ENCODE results near the gene FGFR2.
"Not testable (repeated sequence)": the region's sequence is repeated elsewhere in the genome, so short reads cannot be mapped to it uniquely, and the experiment has no call there.

FGFR2 gene

GRCh38 chr10:121524157-121524817 is 74.0 kb downstream of the FGFR2 start:
- DNase-seq (ENCODE audit: low read depth): no peak

GRCh38 chr10:121522831-121523230 is 75.4 kb downstream of the FGFR2 start:
- DNase-seq (ENCODE audit: low read depth): no peak

- no peak for DNase-seq (ENCODE audit: low read depth)
Measured at GRCh38 chr10:121521794-121522556, 76.3 kb downstream of the FGFR2 start.

GRCh38 chr10:121520526-121520925 is 77.7 kb downstream of the FGFR2 start:
- not testable (repeated sequence) for DNase-seq (ENCODE audit: low read depth)

DNA sequence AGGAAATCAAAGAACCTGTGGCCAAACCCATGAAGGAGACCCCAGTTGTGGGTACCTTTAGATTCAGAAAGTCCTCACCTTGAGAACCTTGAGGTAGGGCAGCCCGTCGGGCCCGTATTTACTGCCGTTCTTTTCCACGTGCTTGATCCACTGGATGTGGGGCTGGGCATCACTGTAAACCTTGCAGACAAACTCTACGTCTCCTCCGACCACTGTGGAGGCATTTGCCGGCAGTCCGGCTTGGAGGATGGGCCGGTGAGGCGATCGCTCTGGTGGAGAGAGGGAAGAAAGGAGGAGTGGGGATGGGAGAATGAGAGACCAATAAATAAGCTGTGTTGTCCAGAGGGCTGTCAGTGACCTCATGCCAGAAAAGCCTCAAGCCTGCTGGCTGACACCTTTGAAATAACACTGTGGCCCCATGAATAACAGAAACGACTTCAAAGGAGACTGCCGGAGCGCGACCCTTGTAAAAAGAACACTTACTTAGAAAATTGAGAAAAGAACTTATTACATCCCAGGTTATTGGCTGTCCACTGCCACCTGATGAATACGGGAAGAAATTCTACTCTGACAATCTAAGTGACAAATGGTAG is 78.2 kb downstream of the FGFR2 start:
- DNase-seq (ENCODE audit: low read depth): no peak

DNA sequence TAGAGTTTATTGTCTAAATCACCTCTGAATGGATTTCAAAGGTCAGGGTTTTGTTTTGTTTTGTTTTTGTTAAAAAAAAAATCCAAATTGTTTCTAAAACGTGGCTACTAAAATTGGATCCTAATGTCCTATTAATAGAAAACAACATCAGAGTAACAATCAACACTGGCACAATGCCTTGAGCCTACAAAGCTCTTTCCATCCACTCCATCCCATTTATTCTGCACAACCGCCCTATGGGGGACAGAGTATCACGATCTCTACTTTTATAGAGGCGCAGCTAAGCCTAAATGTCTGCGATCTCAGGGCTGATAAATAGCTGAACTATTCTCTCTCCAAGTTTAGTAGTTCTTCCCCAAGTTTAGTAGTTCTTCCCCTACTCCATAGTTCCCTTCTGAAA is 78.8 kb downstream of the FGFR2 start:
- no peak for DNase-seq (ENCODE audit: low read depth)

DNA sequence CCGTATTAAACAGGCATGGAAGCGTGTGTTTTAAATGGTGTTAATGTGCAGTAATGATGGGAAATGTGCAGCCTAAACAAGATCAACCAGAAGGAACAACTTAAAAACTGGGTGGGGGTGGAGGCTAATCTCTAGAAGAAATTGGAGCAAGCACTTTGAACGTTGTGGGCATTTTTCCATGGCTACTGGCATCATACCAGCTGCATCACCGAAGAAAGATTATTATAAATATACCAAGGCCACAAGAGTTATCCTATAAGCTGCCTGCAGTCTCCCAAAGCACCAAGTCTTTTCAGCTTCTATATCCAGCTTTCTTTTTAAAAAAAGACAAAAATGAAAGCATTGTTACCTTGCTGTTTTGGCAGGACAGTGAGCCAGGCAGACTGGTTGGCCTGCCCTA is 79.9 kb downstream of the FGFR2 start:
- no peak for DNase-seq (ENCODE audit: low read depth)

- DNase-seq (ENCODE audit: low read depth): no peak
Measured at GRCh38 chr10:121516093-121516865, 82.0 kb downstream of the FGFR2 start.

GRCh38 chr10:121514141-121514865 is 83.9 kb downstream of the FGFR2 start:
- no peak for DNase-seq (ENCODE audit: low read depth)

DNA sequence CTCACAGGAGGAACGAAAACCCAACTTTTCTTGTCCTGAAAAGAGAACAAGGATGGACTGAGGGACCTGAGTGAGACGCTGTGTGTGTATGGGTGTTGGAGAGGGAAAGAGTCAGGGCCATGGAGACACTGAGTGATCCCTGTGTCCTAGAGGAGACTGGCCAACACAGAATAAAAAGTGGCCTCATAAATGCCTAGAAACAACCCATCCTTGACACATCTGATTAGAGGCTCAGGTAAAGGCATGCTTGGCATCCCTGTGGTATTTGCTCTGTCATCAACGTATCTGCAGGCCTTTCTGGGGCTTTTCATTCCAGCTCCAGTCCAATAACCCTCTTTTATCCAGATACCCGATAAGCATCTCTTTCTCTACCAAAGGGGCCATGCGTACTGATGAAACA is 86.3 kb downstream of the FGFR2 start:
- no peak for DNase-seq (ENCODE audit: low read depth)

GRCh38 chr10:121511460-121511859 is 86.8 kb downstream of the FGFR2 start:
- no peak for DNase-seq (ENCODE audit: low read depth)

DNA sequence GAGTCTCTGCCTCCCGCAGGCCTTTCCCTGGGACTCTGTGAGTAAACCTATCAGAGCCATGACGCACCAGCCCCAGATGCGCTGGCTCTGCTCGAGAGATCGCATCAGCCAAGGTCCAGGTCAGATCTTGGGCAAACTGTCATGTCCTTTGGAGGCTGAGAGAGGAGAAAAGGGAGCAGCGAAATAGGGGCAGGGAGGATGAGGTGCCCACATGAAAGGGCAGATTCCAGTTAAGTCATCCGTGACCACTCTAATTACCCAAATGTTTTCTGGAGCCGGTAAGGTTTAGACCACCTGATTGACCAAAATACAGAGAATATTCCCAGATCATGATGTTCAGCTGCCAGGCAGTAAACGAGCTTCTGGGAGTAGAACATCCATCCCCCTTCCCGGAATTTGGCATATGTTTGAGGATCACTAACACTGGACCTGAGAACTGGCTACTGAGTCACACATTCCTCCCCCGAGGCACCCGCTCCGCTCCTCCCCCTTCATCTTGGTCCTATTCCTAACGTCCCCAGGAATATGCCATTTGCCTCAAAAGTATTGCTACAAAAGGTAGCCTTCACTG is 88.0 kb downstream of the FGFR2 start:
- no peak for DNase-seq (ENCODE audit: low read depth)

DNA sequence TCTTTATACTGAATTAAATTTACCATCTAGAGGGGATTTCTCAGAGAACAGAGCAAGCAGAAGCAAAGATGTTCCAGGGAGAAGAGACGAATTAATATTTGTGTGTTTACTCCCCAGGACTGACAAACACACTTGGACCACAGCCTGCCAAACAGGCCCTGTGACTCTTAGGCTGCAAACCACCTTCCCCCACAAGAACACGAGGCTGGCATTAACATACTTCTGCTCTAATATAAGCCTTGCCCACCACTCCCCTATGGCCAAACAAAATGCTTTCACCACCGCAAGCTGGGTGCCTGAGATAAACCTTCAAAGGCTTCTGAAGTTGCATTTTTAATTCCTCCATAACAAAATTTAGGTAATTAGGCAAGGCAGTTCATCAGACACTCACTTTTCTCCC is 88.4 kb downstream of the FGFR2 start:
- DNase-seq (ENCODE audit: low read depth): no peak

DNA sequence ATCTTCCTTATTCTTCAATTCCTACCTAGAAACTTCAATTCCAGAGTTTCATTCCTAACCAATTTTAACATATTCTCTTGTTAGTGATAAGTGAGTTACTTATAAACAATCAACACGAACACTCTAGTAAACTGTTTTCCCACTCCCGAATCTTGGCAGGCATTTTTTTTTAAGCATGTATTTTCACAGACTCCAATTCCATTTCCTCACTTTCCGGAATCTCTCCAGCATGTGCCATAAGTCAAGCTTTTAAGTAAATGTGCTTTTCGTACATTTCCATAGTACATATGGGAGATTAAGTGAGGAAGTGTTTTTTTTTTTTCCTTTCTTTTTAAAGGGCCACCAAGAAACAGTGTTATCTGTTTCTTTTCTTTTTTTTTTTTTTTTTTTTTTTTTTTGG is 89.1 kb downstream of the FGFR2 start:
- DNase-seq (ENCODE audit: low read depth): no peak

GRCh38 chr10:121503587-121504051 is 94.6 kb downstream of the FGFR2 start:
- DNase-seq (ENCODE audit: low read depth): no peak

- no peak for DNase-seq (ENCODE audit: low read depth)
Measured at GRCh38 chr10:121501796-121502195, 96.4 kb downstream of the FGFR2 start.

GRCh38 chr10:121500701-121501332 is 97.4 kb downstream of the FGFR2 start:
- DNase-seq (ENCODE audit: low read depth): no peak

DNA sequence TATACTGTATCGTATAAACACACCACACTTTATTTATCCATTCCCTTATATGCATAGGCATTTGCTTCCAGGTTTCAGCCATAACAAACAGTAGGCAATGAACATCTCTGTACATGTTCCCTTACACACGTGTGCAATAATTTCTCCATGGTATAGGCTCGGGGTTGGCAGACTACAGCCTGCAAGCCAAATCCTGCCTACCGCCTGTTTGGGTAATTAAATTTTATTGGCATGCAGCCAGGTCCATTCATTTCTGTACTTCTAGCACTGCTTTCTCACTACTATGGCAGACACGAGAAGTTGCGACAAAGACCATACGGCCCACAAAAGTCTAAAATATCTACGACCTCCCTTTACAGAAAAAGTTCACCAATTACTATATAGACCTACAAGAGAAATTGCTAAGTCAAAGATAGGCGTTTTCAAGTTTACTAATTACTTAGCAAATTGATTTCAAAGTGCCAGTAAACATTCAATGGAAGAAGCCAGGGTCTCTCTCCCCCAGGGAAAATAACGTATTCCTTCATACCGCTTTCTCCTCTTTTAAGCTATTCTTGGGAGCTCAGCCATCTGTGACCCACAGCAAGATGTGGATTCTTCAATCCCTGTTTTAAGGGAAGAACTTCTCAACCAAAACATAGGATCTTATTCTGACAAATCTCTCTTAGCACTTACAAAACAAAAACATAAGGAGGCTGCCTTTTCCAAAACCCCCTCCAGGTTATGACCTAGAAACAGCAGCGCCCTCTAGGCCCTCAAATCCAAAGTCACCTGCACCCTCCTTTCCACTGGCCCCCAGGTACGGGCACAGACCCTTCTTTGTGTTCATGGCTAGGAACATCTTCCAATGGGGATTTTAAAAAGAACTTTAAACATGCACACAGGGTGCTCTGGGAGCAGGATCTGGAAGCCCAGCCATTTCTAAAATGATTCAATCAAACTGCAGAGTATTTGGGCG is 100.5 kb downstream of the FGFR2 start:
- no peak for DNase-seq (ENCODE audit: low read depth)

DNA sequence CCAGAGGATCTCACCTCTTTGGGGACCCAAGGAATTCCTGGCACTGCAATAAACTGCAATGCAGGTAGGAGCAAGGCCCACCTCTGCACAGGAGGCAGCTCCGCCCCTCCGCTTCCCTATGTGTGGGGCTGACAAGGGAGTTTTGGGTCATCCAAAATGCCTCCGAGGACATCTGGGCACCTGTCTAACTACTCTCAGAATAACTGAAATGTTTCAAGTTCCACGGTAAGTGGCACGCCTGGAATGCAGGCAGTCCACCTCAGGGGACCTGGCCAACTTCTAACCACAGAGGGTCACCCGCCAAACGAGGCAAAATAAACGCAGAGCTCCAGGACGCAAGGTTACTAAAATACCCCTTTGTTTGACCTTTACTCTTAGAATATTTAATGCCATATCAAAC is 102.5 kb downstream of the FGFR2 start:
- no peak for DNase-seq (ENCODE audit: low read depth)

- DNase-seq (ENCODE audit: low read depth): no peak
Measured at GRCh38 chr10:121494296-121494695, 103.9 kb downstream of the FGFR2 start.

All from activated T-cell treated with anti-CD3 and anti-CD28 coated beads for 24 hours (primary cell).